NT2/D1 (cell line): ENCODE results near the gene SLC34A2.

Experiments
- SUZ12 ChIP-seq: IDR thresholded peaks from 2 replicates; pipeline ENCODE4 v1.6.1; 2011; ENCODE audit not compliant: insufficient read length, insufficient read depth; ENCODE audit errors: extremely low read depth
- YY1 ChIP-seq: IDR thresholded peaks from 2 replicates; pipeline ENCODE4 v1.6.1; 2011; ENCODE audit not compliant: insufficient read length, insufficient read depth
- ZNF274 ChIP-seq: IDR thresholded peaks from 2 replicates; pipeline ENCODE4 v1.6.1; 2011; ENCODE audit warnings: mild to moderate bottlenecking, low read depth, low read length

GRCh38 chr4:25614807-25615206, 40.8 kb upstream of the SLC34A2 start:
- TF ChIP-seq SUZ12 = no peak
- TF ChIP-seq YY1 = no peak
- no peak for TF ChIP-seq ZNF274
